Measurements from ENCODE around the gene OR2H1.

DNA sequence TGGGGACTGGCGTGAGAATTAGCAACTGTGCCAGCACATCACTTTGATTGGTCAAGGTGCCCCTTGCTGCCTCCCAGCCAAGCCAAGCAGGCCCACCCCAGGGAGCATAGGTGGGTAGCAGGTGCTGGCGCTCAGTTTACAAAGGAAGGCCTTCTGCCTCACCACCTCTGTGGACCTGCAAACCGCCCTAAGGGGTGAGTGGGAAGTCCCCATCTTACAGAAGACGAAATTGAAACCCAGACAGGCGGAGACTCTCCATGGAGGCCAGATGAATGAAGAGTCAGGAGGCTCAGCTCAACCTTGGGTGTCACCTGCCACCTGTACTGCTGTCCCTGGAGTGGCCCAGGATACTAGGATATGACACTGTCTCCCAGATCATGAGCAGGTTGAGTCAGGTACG is 52.3 kb downstream of the OR2H1 start:
- no peak for TF ChIP-seq POLR2A (IDR thresholded peaks at IDR 0.05)
- TF ChIP-seq, protein P1, sequence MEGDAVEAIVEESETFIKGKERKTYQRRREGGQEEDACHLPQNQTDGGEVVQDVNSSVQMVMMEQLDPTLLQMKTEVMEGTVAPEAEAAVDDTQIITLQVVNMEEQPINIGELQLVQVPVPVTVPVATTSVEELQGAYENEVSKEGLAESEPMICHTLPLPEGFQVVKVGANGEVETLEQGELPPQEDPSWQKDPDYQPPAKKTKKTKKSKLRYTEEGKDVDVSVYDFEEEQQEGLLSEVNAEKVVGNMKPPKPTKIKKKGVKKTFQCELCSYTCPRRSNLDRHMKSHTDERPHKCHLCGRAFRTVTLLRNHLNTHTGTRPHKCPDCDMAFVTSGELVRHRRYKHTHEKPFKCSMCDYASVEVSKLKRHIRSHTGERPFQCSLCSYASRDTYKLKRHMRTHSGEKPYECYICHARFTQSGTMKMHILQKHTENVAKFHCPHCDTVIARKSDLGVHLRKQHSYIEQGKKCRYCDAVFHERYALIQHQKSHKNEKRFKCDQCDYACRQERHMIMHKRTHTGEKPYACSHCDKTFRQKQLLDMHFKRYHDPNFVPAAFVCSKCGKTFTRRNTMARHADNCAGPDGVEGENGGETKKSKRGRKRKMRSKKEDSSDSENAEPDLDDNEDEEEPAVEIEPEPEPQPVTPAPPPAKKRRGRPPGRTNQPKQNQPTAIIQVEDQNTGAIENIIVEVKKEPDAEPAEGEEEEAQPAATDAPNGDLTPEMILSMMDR (IDR thresholded peaks at IDR 0.05) = no peak

All from adrenal gland (tissue), 5 donors.